Uterus (tissue), 2 donors: ENCODE results near the gene S100A7.
"Not testable (repeated sequence)": the region's sequence is repeated elsewhere in the genome, so short reads cannot be mapped to it uniquely, and the experiment has no call there.

Experiments
- POLR2A ChIP-seq, 2 donors: fragments of 450-650 bp; IDR thresholded peaks; one replicate each; pipeline ENCODE4 v1.6.1; 2016; ENCODE audit warnings: antibody characterized with exemption in 2 of 2, mild to moderate bottlenecking in 1 of 2, moderate library complexity in 1 of 2
- TF ChIP-seq, protein P1 (sequence below), 4 experiments: fragments of 200-600 bp in 2 of 4; fragments of 450-650 bp in 2 of 4; sonication (generic) in 2 of 4; IDR thresholded peaks; one replicate each; pipeline ENCODE4 v1.5.1; 2016 to 2019; ENCODE audit warnings: antibody characterized with exemption in 4 of 4, mild to moderate bottlenecking in 2 of 4, moderate library complexity in 1 of 4

GRCh38 chr1:153448851-153449250 lies 11.6 kb downstream of the S100A7 start:
- TF ChIP-seq, protein P1, sequence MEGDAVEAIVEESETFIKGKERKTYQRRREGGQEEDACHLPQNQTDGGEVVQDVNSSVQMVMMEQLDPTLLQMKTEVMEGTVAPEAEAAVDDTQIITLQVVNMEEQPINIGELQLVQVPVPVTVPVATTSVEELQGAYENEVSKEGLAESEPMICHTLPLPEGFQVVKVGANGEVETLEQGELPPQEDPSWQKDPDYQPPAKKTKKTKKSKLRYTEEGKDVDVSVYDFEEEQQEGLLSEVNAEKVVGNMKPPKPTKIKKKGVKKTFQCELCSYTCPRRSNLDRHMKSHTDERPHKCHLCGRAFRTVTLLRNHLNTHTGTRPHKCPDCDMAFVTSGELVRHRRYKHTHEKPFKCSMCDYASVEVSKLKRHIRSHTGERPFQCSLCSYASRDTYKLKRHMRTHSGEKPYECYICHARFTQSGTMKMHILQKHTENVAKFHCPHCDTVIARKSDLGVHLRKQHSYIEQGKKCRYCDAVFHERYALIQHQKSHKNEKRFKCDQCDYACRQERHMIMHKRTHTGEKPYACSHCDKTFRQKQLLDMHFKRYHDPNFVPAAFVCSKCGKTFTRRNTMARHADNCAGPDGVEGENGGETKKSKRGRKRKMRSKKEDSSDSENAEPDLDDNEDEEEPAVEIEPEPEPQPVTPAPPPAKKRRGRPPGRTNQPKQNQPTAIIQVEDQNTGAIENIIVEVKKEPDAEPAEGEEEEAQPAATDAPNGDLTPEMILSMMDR (IDR thresholded peaks at IDR 0.05): not testable (repeated sequence)
- not testable (repeated sequence) for TF ChIP-seq POLR2A (IDR thresholded peaks at IDR 0.05)
